RPMI7951 (cell line): ENCODE results near the gene KLRC2. TPM values are rescaled to one million over a fixed set of nuclear protein-coding genes. Genes with fewer than 3 reads are reported as not detected.

Source experiments
- total RNA-seq: library from RNA; depleted of rRNA; stranded (reverse); fragments of >200 nt; shearing (Covaris generic); gene quantifications from 2 replicates; pipeline ENCODE4 v1.2.3, GENCODE V29; 2014; rRNA removed

Gene KLRC2
- total RNA-seq, 1 experiment from 2014 or later, result 17.4 TPM

Other genes starting within 250 kb of the KLRC2 start
- 14.3 and 20.7 TPM in 2 replicates for gene GABARAPL1, start 223.1 kb downstream of the KLRC2 start, total RNA-seq
- gene KLRD1, start 128.1 kb downstream of the KLRC2 start, total RNA-seq, result under 0.01 TPM in 1 of 2 replicates, not detected in the other
- gene KLRK1, start 46.0 kb downstream of the KLRC2 start, total RNA-seq, result not detected in 2 replicates
- gene KLRC4, start 26.3 kb downstream of the KLRC2 start, total RNA-seq, result 0.78 TPM in 1 of 2 replicates, not detected in the other
- 3.8 and 4.6 TPM in 2 replicates for gene KLRC3, start 15.4 kb downstream of the KLRC2 start, total RNA-seq
- not detected in 2 replicates for gene KLRC1, start 17.4 kb upstream of the KLRC2 start, total RNA-seq
- 0.29 and 0.36 TPM in 2 replicates for gene EIF2S3B, start 69.9 kb upstream of the KLRC2 start, total RNA-seq
- gene MAGOHB, start 177.6 kb upstream of the KLRC2 start, total RNA-seq, result 53.4 and 69.1 TPM in 2 replicates
- gene STYK1, start 238.0 kb upstream of the KLRC2 start, total RNA-seq, result 0.68 and 0.84 TPM in 2 replicates